NCI-H2081 treated with DMSO at 0.1 percent for 48 hours (cell line): ENCODE data around the gene CSNK1D.

ENCODE experiments used
- DNase-seq: peaks from one replicate; lab custom pipeline; 2025; lab: John Stamatoyannopoulos, UW

CSNK1D gene

GRCh38 chr17:82273327-82274133, at the start of gene CSNK1D:
Gene CSNK1D, minus strand, starts transcription at chr17:82273700. Its CDS starts 319 bp downstream, at chr17:82273381.
- DNase-seq: peak; percentile 39

- DNase-seq: no peak
These were observed 49.3 kb upstream of the CSNK1D start for GRCh38 chr17:82322526-82323453.

GRCh38 chr17:82321947-82322466, 48.5 kb upstream of the CSNK1D start:
- no peak for DNase-seq

- DNase-seq: no peak
These were observed 47.7 kb upstream of the CSNK1D start for GRCh38 chr17:82320956-82321927.

GRCh38 chr17:82320140-82320840, 46.8 kb upstream of the CSNK1D start:
- DNase-seq: no peak

GRCh38 chr17:82319619-82320062, 46.1 kb upstream of the CSNK1D start:
- no peak for DNase-seq

- DNase-seq: no peak
These were observed 45.5 kb upstream of the CSNK1D start for GRCh38 chr17:82318772-82319606.

- DNase-seq: no peak
These were observed 44.6 kb upstream of the CSNK1D start for GRCh38 chr17:82318169-82318498.

- no peak for DNase-seq
These were observed 44.1 kb upstream of the CSNK1D start, which contains the start of gene CD7 for GRCh38 chr17:82317394-82318168. Gene CD7, minus strand, starts transcription at chr17:82317608. Its CDS starts 113 bp downstream, at chr17:82317495.

GRCh38 chr17:82316651-82317393, 43.3 kb upstream of the CSNK1D start:
- no peak for DNase-seq

- no peak for DNase-seq
These were observed 42.3 kb upstream of the CSNK1D start for GRCh38 chr17:82315703-82316358.

- DNase-seq: no peak
These were observed 41.5 kb upstream of the CSNK1D start for GRCh38 chr17:82314727-82315605.

- DNase-seq: no peak
These were observed 40.7 kb upstream of the CSNK1D start for GRCh38 chr17:82314012-82314726.

- no peak for DNase-seq
These were observed 39.9 kb upstream of the CSNK1D start for GRCh38 chr17:82313195-82314011.

GRCh38 chr17:82311971-82312370, 38.5 kb upstream of the CSNK1D start:
- no peak for DNase-seq
